Epithelial cell of prostate (primary cell): ENCODE results near the gene PRLR.

ENCODE experiments used
- DNase-seq: peaks from one replicate; pipeline ENCODE4 v3.0.0-alpha.2; 2011; ENCODE audit warnings: low read depth, low spot score
- H3K27ac ChIP-seq: fragments of 450-650 bp; 2 replicates; pipeline ENCODE4 v1.5.1; 2017; ENCODE audit warnings: mild to moderate bottlenecking

PRLR gene

DNA sequence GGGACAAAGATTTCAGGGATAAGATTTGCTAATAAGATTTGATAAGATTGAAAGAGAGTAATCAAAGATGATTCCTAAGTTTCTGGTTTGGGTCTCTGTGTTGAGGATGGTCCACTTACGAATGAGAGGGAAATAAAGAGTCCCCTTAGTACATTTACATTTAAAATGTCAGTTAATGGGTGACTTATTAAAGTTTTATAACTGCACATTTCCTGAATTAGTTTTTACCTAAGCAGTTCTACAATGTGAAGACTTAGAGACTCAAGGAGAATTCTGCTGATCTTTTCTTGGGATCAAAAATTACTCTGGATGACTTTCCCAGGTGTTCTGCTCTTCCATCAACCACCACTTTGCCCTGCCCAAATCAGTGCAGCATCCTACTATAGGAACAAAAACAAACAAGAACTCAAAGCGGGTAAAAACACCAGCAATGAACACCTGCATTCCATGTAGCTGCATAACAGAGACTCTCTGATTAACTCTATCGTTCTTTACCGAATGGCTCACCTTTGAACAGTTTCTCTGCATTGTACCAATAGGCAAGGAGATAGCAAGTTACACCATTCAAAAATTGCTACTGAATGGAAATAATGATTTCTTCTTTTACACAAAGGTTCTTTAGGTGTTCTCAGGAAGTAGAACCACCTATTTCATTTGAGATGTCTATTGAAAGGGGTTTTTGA, 65.3 kb downstream of the PRLR start:
- DNase-seq = no peak
- H3K27ac ChIP-seq = no peak overlapping the region

DNA sequence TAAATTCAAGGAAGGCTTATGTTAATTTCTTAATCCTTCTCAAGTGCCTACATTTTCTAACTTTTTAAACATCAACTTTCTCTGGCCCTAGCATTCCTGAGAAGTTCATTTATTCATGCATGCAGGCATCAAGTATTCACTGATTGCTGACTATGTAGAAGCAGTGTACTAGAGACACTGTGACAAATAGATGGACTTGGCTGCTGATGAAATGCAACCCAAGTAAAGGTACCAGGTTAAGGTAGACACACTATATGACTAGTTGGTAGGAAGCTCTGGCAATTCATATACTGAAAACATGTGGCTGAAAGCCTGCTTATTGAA, 66.6 kb downstream of the PRLR start:
- H3K27ac ChIP-seq = no peak overlapping the region
- DNase-seq = no peak

DNA sequence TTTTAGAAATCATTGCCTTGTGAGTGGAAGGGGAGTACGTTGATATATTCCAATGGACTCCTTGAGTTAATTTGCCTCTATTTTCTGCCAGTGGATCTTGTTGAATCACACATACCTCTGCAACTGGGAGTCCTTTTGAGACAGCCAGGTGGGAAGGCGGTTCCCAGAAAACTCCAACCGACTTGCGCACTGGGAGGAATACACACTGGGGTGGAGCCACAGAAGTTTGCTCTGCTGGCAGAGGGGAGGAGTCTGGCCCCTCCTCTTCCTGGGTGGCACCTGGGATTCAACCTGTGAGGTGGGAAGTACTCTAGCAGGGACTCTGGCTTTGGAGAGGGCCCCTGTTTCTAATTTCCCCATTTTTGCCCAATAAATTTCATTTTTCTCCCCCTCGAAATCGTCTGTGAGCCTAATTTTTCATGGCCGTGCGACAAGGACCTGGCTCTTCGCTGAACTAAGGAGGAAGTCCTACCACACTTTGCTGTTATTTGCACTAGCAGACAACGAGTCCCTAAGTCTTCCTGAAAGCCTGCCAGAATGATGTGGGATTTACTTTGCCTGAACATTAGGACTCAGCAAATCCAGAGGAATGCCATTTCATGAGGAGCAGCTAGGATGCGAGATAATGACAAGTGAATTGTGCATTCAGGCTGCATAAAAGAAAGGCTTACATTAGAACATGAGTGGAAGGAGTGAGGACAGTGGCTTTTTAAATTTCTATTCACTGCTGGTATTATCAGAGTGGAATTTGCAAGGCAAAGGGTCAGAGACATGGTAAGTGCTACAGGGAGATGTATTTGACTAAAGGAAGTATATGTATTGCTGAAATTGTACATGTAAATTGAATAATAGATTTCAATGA, 67.2 kb downstream of the PRLR start:
- no peak overlapping the region for H3K27ac ChIP-seq
- DNase-seq = no peak

DNA sequence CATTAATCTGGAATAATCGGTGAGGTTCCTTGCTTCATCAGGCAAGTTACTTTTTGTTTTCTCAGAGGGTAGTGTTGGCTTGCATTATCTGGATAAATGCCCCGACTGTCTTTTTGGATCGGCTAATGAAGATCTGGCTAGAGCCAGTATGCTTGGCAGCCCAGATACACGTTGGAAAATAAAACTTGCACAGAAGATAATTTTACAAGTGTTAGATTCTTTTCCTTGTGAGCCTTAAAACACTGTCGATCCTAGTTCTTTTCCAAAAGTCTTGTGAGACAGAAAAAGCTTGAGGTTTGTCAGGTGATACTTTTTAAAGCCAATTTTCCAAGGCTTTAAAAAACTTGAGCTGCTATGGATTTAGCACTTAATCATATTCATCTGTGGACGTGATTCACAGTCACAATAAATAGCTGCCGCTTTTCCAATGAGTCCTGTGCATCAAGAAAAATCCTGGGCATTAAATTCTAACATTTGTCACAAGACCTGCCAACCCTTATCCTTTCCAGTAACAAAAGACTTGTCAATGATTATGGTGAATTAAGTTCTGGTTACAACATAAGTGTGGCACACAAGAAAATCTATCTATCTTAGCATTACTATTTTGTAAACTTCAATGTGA, 68.5 kb downstream of the PRLR start:
- DNase-seq = no peak
- no peak overlapping the region for H3K27ac ChIP-seq

DNA sequence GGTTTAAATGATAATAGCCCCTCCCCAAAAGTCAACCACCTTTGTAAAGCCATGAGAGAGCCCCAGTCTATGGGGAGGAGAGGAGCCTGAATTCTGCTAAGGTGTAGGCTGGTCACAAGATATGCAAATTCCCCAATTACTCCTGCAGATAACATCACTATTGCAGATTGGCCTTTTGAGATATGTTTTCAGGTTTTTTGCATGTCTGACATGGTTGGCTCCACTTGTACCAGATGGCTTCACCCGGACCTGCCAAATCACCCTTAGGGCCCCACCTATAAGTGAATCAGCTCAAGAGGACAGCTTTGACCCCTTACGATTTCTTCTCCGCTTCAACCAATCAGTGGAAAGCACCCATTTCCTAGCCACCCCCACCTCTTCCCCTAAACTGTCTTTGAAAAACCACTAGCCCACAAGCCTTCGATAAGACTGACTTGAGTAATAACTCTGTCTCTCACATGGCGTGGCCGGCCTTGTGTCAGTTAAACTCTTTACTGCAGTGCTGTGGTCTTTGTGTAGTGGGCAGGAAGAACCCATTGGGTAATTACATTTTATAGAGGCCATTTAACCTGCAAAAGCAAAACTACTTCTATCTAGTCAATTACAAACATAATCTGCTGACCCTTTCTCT, 69.7 kb downstream of the PRLR start:
- H3K27ac ChIP-seq = no peak overlapping the region
- no peak for DNase-seq

DNA sequence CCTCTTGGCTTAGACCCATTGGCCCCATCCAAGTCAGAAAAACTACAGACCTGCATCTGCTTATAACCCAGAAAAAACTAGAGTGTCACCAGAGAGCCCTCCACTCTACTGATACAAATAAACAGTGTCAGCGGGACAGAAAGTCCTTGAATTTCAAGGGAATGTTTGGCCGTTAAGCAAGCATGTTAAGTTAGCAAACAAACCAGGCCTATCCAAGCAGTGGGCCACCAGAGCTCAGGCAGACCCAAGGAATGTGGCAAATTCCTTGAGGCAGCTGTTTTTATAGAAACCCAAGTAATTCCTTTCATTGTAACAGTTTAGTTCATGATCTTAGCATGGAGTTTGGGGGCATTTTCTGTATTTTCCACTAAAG, 70.9 kb downstream of the PRLR start:
- H3K27ac ChIP-seq = no peak overlapping the region
- no peak for DNase-seq

DNA sequence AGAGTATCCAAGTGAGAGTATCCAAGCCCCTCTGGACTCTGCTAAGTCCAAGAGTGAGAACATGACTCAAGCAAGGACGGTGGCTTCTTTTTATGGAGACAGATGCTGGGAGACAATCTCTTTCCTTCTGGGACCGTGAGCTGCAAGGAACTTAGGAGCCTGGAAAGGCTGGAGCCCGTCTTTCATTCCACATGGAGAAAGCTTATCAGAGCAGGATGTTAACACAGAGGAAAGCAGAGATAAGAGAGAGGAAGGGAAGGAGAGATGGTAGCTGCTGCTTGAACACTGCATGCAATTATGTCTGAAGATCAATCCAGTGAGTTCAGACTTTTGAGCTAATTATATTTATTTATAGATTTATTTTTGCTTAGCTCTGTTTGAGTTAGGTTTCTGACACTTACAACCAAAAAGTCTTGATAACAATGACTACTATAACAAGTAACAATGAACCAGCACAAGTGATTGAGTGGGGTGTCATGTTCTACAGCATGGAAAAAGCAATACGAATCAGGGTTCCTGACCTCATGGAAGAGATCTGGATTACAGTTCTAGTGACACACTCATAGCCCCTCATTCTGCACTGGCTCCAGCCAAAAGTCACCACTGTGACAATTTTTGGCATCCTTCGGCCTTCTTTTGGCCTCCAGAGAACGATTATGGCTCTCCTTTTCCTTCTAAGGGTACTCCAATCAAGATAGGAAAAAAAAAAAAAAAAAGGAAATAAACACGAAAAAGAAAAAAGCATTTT, 71.5 kb downstream of the PRLR start:
- no peak for DNase-seq
- no peak overlapping the region for H3K27ac ChIP-seq

DNA sequence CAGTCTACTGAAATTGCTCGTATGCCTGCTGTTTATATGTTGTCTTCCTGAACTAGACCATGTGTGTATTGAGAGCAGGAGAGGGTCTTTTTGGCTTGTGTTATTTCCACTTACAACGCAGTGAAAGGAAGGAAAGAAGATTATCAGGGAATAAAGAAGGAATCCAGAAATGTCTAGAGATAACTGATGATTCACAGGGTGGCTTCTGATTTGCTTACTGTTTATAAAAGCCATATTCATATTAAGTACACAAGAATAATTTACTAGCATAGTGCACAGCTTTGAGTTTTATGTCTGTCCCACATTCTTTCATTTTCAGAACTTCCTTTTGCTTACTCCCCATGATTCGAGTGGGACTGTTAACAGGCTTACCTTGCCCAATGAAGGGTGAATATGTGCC, 72.1 kb downstream of the PRLR start:
- no peak overlapping the region for H3K27ac ChIP-seq
- no peak for DNase-seq

DNA sequence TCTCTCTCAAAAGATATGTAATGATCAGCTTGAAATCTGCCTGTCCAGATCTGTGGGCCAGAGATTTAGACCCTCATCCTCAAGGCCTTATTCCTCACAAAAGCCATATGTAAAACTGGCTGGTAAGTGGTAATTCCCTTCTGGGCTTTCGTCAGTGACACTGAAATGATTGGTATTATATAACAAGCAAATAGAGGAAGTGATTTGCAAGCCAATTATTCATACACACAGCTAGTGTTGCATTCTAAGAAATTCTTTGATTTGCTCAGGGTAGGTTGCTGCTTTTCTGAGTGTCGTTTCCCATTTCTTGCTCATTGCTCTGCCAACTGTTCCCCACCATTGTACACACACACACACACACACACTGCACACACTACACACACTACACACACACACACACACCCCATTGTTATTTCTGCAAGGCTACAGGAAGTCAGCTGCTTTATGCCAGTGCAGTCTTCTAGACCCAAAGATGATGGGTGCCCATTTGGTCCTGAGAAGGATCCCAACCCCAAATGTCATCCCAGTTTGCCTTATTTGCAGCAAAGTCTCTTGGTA, 76.8 kb downstream of the PRLR start:
- H3K27ac ChIP-seq = no peak overlapping the region
- DNase-seq = no peak

DNA sequence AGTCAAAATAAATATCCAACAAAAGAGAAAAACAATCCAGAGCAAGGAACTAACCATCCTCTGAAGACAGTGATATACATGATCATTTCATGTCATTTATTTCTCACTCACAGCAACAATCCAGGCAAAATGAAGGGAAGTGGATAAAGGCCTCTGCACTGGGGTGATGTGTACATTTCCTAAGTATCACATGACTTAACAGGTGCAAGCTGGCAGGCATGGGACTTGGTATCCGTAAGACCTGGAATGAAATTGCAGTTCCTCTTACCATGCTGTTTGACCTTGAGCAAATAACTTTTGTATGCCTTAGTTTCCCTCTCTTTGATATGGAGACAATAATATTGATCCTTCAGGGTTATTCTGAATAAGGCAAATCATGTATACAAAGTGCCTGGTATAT, 77.6 kb downstream of the PRLR start:
- no peak overlapping the region for H3K27ac ChIP-seq

DNA sequence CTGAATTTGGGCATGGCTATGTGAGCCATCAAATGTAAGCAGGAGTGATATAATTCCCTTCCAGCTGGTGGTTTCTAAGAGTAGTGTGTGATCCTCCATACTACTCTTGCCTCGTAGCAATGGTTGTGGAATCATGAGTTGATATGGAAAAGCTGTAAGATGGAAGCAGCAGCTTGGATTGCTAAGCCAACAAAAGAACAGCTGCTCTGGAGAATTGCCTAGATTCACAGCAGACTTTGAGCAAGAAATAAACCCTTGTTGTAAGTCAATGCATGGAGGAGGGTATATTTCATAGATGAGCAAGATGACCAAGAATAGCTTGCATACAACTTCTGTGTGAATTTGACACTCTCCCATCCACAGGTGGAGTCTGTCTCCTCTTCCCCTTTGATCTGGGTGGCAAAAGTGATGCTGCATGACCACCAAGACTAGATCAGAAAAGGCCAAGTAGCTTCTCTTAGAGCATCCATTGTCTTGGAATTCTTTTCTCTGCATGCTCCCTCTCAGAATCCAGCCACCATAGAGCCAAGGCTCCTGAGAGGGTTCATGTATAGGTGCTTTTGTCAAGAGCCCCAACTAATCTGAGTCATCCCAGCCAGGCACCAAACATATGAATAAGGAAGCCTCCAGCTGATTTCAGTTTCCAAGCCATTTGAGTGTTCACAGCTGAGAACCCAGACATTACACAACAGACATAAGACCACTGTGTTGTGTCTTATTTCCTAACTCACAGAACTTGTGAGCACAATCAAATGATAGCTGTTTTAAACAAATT, 79.0 kb downstream of the PRLR start:
- no peak for DNase-seq
- no peak overlapping the region for H3K27ac ChIP-seq

More for the DNA sequence above, 77.6 kb downstream of the PRLR start:
- no peak for DNase-seq

DNA sequence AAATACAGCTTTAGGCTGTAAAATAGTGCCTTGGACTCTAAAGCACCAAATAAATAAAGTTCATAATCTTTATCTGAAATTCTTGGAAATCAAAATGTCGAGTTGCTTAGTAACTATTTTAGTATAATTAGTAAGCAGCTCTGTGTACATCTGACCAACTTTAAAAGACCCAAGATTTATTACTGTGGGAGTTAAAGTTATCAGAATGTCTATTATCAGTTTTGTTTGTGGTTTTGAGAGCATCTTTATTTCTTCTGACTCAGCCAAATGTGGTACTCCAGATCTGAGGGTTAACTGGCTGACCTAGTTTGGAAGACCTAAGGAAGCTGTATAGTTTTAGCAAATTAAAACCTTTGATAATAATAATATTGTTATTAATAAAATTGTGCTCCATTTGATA, 81.2 kb downstream of the PRLR start:
- H3K27ac ChIP-seq = no peak overlapping the region
- DNase-seq = no peak

DNA sequence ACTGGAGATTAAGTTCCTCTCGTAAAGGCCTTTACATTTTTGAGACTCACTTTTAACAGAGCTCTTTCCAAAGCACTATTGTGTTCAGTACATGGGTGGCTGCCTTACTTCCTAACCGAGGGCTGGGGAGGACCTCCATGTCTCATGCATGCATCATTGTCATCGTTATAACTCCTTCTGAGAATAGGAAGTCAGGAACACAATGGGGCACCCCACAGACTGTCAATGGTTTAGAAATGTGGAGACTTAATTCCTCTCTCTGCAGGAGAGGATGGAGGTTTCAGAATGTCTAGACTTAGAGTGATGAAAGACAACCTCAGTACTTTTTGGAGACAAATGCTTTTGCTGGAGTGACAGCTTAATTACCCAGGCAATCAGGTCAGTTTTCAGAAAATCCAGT, 83.9 kb downstream of the PRLR start:
- no peak overlapping the region for H3K27ac ChIP-seq
- no peak for DNase-seq

DNA sequence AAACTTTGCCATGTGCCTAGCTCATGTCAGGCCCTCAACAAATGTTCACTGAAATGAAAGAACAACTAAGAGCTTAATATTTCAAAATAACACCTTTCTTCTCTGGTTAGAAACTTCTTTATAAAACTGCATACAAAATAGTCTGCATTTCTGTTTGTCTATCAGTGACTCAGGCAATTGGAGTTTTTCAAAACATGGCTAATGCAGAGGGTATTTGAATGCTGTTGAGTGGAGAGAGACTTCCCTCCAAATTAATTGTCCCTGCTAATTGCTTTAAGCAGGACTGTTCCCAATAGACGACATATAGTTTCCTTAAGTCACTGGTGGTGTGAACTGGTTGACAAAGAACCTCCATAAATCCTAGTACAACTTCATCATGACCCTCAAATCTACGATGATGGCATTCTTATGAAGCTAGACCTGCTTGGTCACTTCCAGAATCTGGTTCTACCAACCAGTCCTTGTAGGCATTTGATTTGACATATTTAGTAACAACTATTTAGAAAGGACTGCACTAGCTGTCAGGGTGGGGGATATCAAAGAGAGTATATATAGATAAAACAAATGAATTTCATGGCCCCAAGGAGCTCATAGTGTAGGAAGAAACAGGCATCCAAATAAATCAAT, 84.5 kb downstream of the PRLR start:
- no peak for DNase-seq
- H3K27ac ChIP-seq = no peak overlapping the region

DNA sequence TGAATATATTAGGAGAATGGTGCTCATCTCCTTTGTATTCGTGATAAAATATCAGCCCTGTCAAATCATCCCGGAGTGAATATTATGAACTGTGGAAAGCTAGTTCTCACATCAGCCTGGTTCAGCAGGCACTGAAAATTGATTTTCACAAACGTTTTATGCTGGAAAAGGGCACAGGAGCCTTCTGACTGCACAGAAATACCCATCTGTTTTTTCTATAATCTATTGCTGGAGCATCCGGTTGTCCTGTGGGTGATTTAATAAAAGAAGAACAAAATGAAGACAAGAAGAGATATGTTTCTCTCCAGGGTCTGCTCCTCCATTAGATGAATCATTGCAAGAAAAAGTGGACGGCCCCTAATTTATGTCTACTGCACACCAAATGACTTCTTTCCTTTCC, 85.3 kb downstream of the PRLR start:
- DNase-seq = no peak
- no peak overlapping the region for H3K27ac ChIP-seq

DNA sequence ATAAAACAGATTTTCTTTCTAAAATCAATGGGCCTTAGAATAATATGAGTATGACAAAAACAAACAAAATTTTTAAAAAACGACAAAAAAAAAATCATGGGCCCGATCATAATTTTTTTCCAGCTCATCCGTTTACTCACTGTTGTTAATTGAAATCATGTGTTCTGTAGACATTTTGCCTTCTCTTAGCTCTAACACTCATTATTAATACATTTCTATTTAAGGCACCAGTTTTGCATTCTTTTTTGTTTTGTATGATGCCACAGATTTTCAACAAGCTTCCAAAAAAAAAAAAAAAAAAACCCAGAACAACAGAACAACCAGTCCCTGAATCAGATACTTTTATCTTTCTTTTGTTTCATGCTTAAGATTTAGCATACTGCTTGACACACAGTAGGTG, 86.4 kb downstream of the PRLR start:
- no peak overlapping the region for H3K27ac ChIP-seq
- no peak for DNase-seq

DNA sequence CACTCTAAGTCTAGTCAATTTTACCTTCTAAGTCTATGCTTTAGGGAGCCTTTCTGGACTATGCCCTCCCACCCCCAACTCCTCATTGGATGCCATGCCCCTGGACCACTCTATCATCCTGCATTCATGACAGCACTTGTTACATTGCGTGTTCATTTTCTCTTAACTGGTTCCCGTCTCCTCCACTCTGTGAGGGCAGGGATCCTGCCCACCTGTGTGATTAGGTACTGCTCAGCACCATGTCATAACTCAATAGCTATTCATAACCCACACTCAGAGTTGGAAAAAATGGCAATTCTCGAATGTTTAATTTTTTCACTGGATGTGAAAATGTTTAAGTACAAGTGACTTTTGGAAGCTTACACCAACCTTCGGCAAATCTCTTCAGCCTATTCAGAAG, 88.5 kb downstream of the PRLR start:
- no peak overlapping the region for H3K27ac ChIP-seq
- DNase-seq = no peak

DNA sequence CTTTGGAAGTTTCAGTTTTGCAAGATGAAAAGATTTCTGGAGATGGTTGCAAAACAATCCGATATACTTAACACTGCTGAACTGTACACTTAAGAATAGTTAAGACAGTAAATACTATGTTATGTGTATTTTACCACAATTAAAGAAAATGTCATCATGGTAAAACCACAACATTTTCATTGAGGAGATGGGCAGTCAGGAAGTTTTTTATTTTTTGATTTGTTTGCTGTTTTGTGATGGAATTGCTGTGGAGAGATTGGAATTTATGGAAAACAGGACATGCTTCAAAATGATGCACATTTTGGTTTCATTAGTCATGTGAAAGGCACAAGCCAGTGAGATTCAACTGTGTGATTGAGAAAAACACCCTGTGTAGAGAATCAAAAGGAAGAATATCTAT, 92.1 kb downstream of the PRLR start:
- H3K27ac ChIP-seq = no peak overlapping the region
- DNase-seq = no peak

DNA sequence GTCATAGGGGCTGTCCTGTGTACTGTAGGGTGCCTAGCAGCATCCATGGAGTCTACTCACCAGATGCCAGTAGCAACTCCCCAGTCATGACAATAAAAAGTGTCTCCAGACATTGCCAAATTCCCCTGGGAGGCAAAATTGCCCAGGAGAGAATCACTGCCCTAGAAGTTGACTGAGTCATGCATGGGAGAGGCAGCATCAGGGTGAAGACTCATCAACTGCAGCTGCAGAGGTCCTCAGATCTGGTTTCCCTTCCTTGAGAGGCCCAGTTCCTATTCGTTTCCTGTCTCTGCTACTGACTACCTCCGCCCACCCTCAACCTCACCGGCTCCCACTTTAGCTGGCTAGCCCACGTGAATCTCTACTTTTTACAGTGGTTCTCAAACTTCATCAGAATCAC, 93.9 kb downstream of the PRLR start:
- peak; percentile 40 for DNase-seq
- H3K27ac ChIP-seq = no peak overlapping the region
